Ovary (tissue), 9 donors: ENCODE measurements around the gene RAB31. TPM values are rescaled to one million over a fixed set of nuclear protein-coding genes. Genes with fewer than 3 reads are reported as not detected.

Source experiments
- DNase-seq, 5 donors: peaks; one replicate each; pipeline ENCODE4 v3.0.0-alpha.2; 2019 to 2020
- H3K27ac ChIP-seq, 2 donors: fragments of 200-600 bp; one replicate each; pipeline versions ENCODE4 v1.5.1 to v1.8.0; 2019 to 2022
- H3K27me3 ChIP-seq: fragments of 200-600 bp; one replicate; pipeline ENCODE4 v1.8.0; 2022
- H3K36me3 ChIP-seq: fragments of 200-600 bp; sonication (generic); one replicate; pipeline ENCODE4 v1.5.1; 2019
- H3K4me1 ChIP-seq: one replicate; pipeline ENCODE4 v1.8.1; 2013; ENCODE audit warnings: mild to moderate bottlenecking, moderate library complexity; ENCODE audit not compliant: insufficient read depth
- H3K4me3 ChIP-seq: fragments of 200-600 bp; sonication (generic); one replicate; pipeline ENCODE4 v1.5.1; 2017
- H3K9me3 ChIP-seq, 2 donors: fragments of 200-600 bp in 1 of 2; sonication (generic) in 1 of 2; one replicate each; pipeline versions ENCODE4 v1.5.1 to v1.8.1; 2013 to 2019; ENCODE audit warnings: mild to moderate bottlenecking in 1 of 2, moderate library complexity in 1 of 2
- EP300 ChIP-seq: sonication (generic); formaldehyde crosslinking; IDR thresholded peaks from one replicate; pipeline ENCODE4 v1.6.1; 2017; ENCODE audit warnings: antibody characterized with exemption
- POLR2A ChIP-seq: fragments of 450-650 bp; IDR thresholded peaks from one replicate; pipeline ENCODE4 v1.6.1; 2017; ENCODE audit warnings: antibody characterized with exemption, mild to moderate bottlenecking, moderate library complexity
- WGBS, 3 donors: extraction: QIAGEN DNeasy Blood & Tissue Kit in 1 of 3; methylation state at CpG; one replicate each; pipeline versions ENCODE4 v1.1.5 to v1.1.7; 2013 to 2017; 5-methylcytosine and 5-hydroxymethylcytosine counted together
- intact Hi-C, 4 donors: fragments of 100-400 bp; cut with DNase I; formaldehyde crosslinking; loops; one replicate each; pipeline versions ENCODE4 v1.11.0 to v1.15.1; 2022 to 2023
- polyA plus RNA-seq, 2 donors: library from polyadenylated mRNA; stranded (reverse); fragments of 200-250 nt in 1 of 2; fragments of 350-450 nt in 1 of 2; fragmentation: Illumina TruSeq in 1 of 2; extraction: RNeasy Lipid Tissue Mini Kit (QIAGEN cat#74804) in 1 of 2; gene quantifications; one replicate each; pipeline ENCODE4 v1.2.3, GENCODE V29; 2013 to 2014
- total RNA-seq, 7 donors: library from RNA; depleted of rRNA in 2 of 7; stranded (reverse); fragments of >200 nt in 2 of 7; fragmentation: NEBNext Ultra II Directional in 3 of 7; extraction: Animal tissue kit (Norgen Biotek cat#: 25700) in 3 of 7; gene quantifications; one replicate each; pipeline versions ENCODE4 v1.1.0 to v1.2.4, GENCODE V29; 2016 to 2023
- TF ChIP-seq, protein P1 (sequence below), 3 donors: fragments of 450-650 bp in 2 of 3; fragments of 200-600 bp in 1 of 3; IDR thresholded peaks; one replicate each; pipeline versions ENCODE4 v1.5.1 to v1.8.0; 2016 to 2022; ENCODE audit warnings: antibody characterized with exemption in 3 of 3, mild to moderate bottlenecking in 1 of 3
- donor health status: DM: no; HTN: no; CAD: no; lungs with moderate emphysema.
- donor health status: DM: no; HTN: no; CAD: no.
- donor health status: Bipolar disorder and iron deficiency.
- donor health status: DM: yes; HTN: yes; CAD: no.
- donor health status: DM: no; HTN: no; CAD: no.
- donor health status: DM: yes; HTN: yes; CAD: no.

RAB31 gene
- total and polyA plus RNA-seq, 9 donors = 37.9 to 188 (median 62.8) TPM

DNA sequence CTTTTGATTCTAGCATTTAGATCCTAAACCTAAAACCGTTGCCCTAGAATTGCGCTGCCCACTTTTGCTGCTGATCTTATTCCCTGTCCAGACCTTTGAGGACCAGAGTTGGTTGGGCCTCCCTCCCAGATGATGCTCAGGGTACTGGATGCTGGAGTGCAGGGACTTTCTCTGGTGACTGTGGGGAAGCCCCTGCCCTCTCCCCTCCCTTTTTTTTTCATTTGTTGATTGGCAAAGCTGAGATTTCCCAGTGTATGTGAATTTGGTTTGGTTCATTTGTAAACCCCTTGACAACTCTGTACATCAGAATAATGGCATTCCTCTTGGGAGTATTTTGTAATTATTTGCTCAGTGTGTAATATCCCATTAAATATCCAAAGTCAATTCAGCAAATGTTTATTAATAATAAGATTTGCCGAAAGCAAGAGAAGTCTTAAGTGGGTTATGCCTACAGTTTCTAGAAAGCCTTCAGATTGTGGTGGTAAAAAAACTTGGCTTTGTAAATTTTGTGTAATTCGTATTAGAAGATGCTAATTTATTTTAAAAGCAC lies 28.3 kb downstream of the RAB31 start:
- TF ChIP-seq, protein P1, sequence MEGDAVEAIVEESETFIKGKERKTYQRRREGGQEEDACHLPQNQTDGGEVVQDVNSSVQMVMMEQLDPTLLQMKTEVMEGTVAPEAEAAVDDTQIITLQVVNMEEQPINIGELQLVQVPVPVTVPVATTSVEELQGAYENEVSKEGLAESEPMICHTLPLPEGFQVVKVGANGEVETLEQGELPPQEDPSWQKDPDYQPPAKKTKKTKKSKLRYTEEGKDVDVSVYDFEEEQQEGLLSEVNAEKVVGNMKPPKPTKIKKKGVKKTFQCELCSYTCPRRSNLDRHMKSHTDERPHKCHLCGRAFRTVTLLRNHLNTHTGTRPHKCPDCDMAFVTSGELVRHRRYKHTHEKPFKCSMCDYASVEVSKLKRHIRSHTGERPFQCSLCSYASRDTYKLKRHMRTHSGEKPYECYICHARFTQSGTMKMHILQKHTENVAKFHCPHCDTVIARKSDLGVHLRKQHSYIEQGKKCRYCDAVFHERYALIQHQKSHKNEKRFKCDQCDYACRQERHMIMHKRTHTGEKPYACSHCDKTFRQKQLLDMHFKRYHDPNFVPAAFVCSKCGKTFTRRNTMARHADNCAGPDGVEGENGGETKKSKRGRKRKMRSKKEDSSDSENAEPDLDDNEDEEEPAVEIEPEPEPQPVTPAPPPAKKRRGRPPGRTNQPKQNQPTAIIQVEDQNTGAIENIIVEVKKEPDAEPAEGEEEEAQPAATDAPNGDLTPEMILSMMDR (IDR thresholded peaks at IDR 0.05) = no peak
- TF ChIP-seq POLR2A (no peak), EP300 (no peak)
- DNase-seq = no peak
- H3K4me1 ChIP-seq = peaks cover 1% of the 10 kb centered on the region
- no peak overlapping the region for H3K4me3 ChIP-seq
- 39 to 43% (median 42%) methylated on average over 4 of the region's 4 CpGs for WGBS, 3 donors
- no peaks in the 10 kb centered on the region for H3K27me3 ChIP-seq
- H3K27ac ChIP-seq = no peak overlapping the region
- H3K36me3 ChIP-seq = no peaks in the 10 kb centered on the region
- H3K9me3 ChIP-seq = no peaks in the 10 kb centered on the region
- intact Hi-C loops = no loop called here

DNA sequence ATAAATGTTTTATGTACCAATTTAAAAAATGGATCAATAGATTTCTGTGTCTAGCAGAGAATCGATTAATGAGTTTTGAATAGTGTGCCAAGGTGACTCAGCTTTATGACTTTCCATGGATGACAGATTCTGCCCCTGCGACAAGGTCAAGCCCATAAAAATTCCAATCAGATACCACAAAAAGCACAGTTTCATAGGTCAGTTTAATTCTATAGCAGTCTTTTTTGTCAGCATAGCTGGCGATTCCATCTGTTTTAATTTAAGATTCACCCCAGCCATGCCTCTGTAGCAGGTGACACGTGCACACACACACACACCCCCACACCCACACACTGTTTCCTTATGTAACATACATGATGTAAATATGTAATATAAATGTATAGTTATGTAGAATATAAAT lies 28.9 kb downstream of the RAB31 start:
- TF ChIP-seq EP300 = no peak
- TF ChIP-seq, protein P1 (IDR thresholded peaks at IDR 0.05) = no peak
- WGBS, 3 donors = 79 to 80% (median 79%) methylated on average over 4 of the region's 4 CpGs
- Histone ChIP-seq H3K36me3 (no peaks in the 10 kb centered on the region), H3K4me3 (no peak overlapping the region), H3K27me3 (no peaks in the 10 kb centered on the region), H3K9me3 (no peaks in the 10 kb centered on the region), H3K27ac (no peak overlapping the region), H3K4me1 (peaks cover 6% of the 10 kb centered on the region)
- intact Hi-C loops = no loop called here
- DNase-seq = no peak

DNA sequence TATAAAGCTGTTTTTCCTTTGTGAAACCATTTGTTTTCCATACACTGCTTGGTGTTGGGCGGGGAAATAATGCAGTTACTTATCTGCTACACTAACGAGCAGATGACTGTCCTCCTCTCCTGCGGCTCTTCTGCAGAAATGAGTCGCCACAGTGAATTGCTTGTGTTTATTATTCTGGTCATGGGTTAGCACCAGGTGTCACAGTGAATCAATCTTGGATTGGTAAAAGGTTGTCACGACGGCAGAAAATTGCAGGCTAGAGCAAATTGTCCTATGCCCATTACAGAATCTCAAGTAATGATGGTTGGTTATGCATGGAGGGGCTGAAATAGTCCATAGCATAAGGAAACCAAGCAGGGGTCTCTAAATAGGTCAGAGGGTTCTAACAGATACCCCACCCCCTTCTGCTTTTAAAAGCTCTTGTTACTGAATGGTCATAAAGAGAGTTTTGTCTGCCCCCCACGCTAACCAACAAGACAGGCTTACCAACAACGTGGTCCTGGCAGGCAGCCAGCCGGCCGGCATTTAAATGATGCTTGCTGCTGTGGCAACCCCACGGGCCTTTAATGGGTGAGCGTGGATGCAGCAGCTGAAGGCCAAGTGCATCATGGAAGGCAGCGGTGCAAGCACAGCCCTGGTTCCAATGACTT lies 29.5 kb downstream of the RAB31 start:
- WGBS, 3 donors = 65 to 74% (median 71%) methylated on average over 13 of the region's 13 CpGs
- H3K36me3 ChIP-seq = no peaks in the 10 kb centered on the region
- H3K4me1 ChIP-seq = peaks cover 8% of the 10 kb centered on the region
- no peaks in the 10 kb centered on the region for H3K9me3 ChIP-seq
- TF ChIP-seq POLR2A (no peak), EP300 (no peak)
- TF ChIP-seq, protein P1 (IDR thresholded peaks at IDR 0.05) = no peak
- H3K27me3 ChIP-seq = no peaks in the 10 kb centered on the region
- no peak overlapping the region for H3K27ac ChIP-seq
- no peak overlapping the region for H3K4me3 ChIP-seq
- intact Hi-C loops = no loop called here
- DNase-seq = peak in 1 of 5 donors; percentile 47

DNA sequence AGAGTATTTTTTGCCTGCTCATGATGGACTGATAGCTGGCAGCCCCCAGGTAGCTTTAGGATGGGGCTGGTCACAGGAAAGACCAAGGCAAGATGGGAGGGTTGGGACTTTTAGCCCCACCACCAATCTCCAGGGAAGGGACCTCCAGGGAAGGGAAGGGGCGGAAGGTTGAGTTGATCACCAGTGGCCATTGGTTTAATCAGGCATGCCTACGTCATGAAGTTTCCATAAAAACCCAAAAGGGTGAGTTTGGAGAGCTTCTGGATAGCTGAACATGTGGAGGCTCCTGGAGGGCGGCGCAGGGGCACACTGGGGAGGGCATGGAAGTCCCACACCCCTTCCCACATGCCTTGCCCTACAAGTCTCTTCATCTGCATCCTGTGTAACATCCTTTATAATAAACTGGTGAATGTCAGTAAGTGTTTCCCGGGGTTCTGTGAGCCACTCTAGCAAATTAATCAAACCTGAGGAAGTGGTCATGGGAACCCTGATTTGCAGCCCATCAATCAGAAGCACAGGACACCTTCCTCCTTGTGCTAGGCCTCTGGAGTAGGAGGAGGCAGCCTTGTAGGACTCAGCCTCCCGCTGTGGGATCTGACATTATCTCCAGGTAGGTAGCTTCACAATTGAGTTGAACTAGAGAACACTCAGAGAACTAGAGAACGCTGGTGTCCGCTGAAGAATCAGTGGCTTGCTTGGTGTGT lies 30.3 kb downstream of the RAB31 start:
- TF ChIP-seq, protein P1 (IDR thresholded peaks at IDR 0.05) = no peak
- TF ChIP-seq EP300 (no peak), POLR2A (no peak)
- Histone ChIP-seq H3K4me3 (no peak overlapping the region), H3K27me3 (no peaks in the 10 kb centered on the region), H3K9me3 (no peaks in the 10 kb centered on the region), H3K4me1 (peaks cover 10% of the 10 kb centered on the region), H3K27ac (no peak overlapping the region), H3K36me3 (no peaks in the 10 kb centered on the region)
- WGBS, 3 donors = 86 to 90% (median 87%) methylated on average over 8 of the region's 8 CpGs
- intact Hi-C loops = no loop called here
- DNase-seq = no peak
